Trophoblast cell (in vitro differentiated cells and primary cell): ENCODE data around the gene CCT6B.

Experiments used
- DNase-seq, 2 donors: peaks; one replicate each; pipeline ENCODE4 v3.0.0-alpha.2; 2016
- H2AFZ ChIP-seq: 2 replicates; pipeline ENCODE4 v1.6.1; 2013; ENCODE audit warnings: low read length, moderate library complexity, mild to moderate bottlenecking; ENCODE audit not compliant: insufficient read depth, poor library complexity
- H2AK5ac ChIP-seq: 2 replicates; pipeline ENCODE4 v1.6.1; 2013; ENCODE audit warnings: mild to moderate bottlenecking, low read length
- H2BK120ac ChIP-seq: 2 replicates; pipeline ENCODE4 v1.6.1; 2013; ENCODE audit warnings: low read length, mild to moderate bottlenecking, moderate library complexity; ENCODE audit not compliant: insufficient read depth, poor library complexity
- H2BK12ac ChIP-seq: 2 replicates; pipeline ENCODE4 v1.6.1; 2013; ENCODE audit warnings: mild to moderate bottlenecking, low read length, moderate library complexity
- H2BK5ac ChIP-seq: 2 replicates; pipeline ENCODE4 v1.6.1; 2013; ENCODE audit warnings: low read length, low read depth, moderate library complexity, mild to moderate bottlenecking; ENCODE audit not compliant: poor library complexity
- H3K14ac ChIP-seq: 2 replicates; pipeline ENCODE4 v1.6.1; 2013; ENCODE audit warnings: mild to moderate bottlenecking, low read length
- H3K18ac ChIP-seq: 2 replicates; pipeline ENCODE4 v1.6.1; 2013; ENCODE audit warnings: mild to moderate bottlenecking, low read length
- H3K23ac ChIP-seq: 2 replicates; pipeline ENCODE4 v1.6.1; 2013; ENCODE audit warnings: low read length
- H3K27ac ChIP-seq: 2 replicates; pipeline ENCODE4 v1.5.1; 2013; ENCODE audit warnings: low read depth, mild to moderate bottlenecking, inconsistent platforms, low read length, moderate library complexity
- H3K27me3 ChIP-seq: 2 replicates; pipeline ENCODE4 v1.6.1; 2013; ENCODE audit warnings: inconsistent platforms, mild to moderate bottlenecking, low read length, moderate library complexity; ENCODE audit not compliant: insufficient read depth
- H3K36me3 ChIP-seq, 2 experiments: 1 replicate in 1 of 2; 2 replicates in 1 of 2; pipeline ENCODE4 v1.6.1; 2013; ENCODE audit warnings: low read length in 2 of 2, mild to moderate bottlenecking in 2 of 2, moderate library complexity in 1 of 2; ENCODE audit not compliant: insufficient read depth in 2 of 2, control insufficient read depth in 1 of 2
- H3K4ac ChIP-seq: 2 replicates; pipeline ENCODE4 v1.6.1; 2013; ENCODE audit warnings: low read depth, mild to moderate bottlenecking, low read length, moderate library complexity
- H3K4me1 ChIP-seq, 2 experiments: 1 replicate in 1 of 2; 2 replicates in 1 of 2; pipeline ENCODE4 v1.6.1; 2013; ENCODE audit warnings: low read length in 2 of 2, mild to moderate bottlenecking in 2 of 2, moderate library complexity in 1 of 2; ENCODE audit not compliant: insufficient read depth in 2 of 2, control insufficient read depth in 1 of 2
- H3K4me2 ChIP-seq: 2 replicates; pipeline ENCODE4 v1.6.1; 2013; ENCODE audit warnings: inconsistent platforms, mild to moderate bottlenecking, low read length, moderate library complexity
- H3K4me3 ChIP-seq: 2 replicates; pipeline ENCODE4 v1.5.1; 2013; ENCODE audit warnings: mild to moderate bottlenecking, low read depth, low read length, inconsistent platforms
- H3K79me1 ChIP-seq: one replicate; pipeline ENCODE4 v1.6.1; 2013; ENCODE audit warnings: low read length
- H3K79me2 ChIP-seq: 2 replicates; pipeline ENCODE4 v1.6.1; 2013; ENCODE audit warnings: low read length, mild to moderate bottlenecking; ENCODE audit not compliant: control insufficient read depth, insufficient read depth, poor library complexity
- H3K9ac ChIP-seq: 2 replicates; pipeline ENCODE4 v1.6.1; 2013; ENCODE audit warnings: mild to moderate bottlenecking, low read length
- H3K9me3 ChIP-seq: 2 replicates; pipeline ENCODE4 v1.6.1; 2013; ENCODE audit warnings: low read depth, mild to moderate bottlenecking, control low read depth, inconsistent platforms, low read length; ENCODE audit not compliant: insufficient read depth
- H4K12ac ChIP-seq: 2 replicates; pipeline ENCODE4 v1.6.1; 2013; ENCODE audit warnings: low read depth, mild to moderate bottlenecking, low read length, moderate library complexity
- H4K8ac ChIP-seq: 2 replicates; pipeline ENCODE4 v1.6.1; 2013; ENCODE audit warnings: low read depth, mild to moderate bottlenecking, low read length, moderate library complexity
- H4K91ac ChIP-seq: one replicate; pipeline ENCODE4 v1.6.1; 2013; ENCODE audit warnings: low read depth, mild to moderate bottlenecking, low read length, moderate library complexity
- WGBS: extraction: QIAGEN DNeasy Blood & Tissue Kit; methylation state at CpG from one replicate; pipeline ENCODE4 v1.1.7; 2013; ENCODE audit warnings: missing lambda C conversion rate; ENCODE audit not compliant: insufficient read length, insufficient coverage; ENCODE audit errors: extremely low coverage; 5-methylcytosine and 5-hydroxymethylcytosine counted together

Gene CCT6B

GRCh38 chr17:34988644-34989043, 27.4 kb upstream of the CCT6B start:
- Histone ChIP-seq H3K79me2 (no peaks in the 10 kb centered on the region), H2BK12ac (no peak overlapping the region), H3K79me1 (no peaks in the 10 kb centered on the region), H3K36me3 (peaks cover 24 to 55% of the 10 kb centered on the region in 2 experiments), H3K4me2 (no peak overlapping the region), H3K27me3 (no peaks in the 10 kb centered on the region), H4K12ac (no peak overlapping the region), H2AFZ (no peak overlapping the region), H2BK5ac (no peak overlapping the region), H3K9me3 (no peaks in the 10 kb centered on the region), H3K14ac (no peak overlapping the region), H3K4me3 (no peak overlapping the region), H3K18ac (no peak overlapping the region), H3K4me1 (no peaks in the 10 kb centered on the region), H3K9ac (no peak overlapping the region), H3K23ac (no peak overlapping the region), H4K91ac (no peak overlapping the region), H3K27ac (no peak overlapping the region), H2BK120ac (no peak overlapping the region), H4K8ac (no peak overlapping the region), H2AK5ac (no peak overlapping the region), H3K4ac (no peak overlapping the region)
- no peak for DNase-seq
- no CpG with 5 or more reads among the region's 2 CpGs for WGBS

DNA sequence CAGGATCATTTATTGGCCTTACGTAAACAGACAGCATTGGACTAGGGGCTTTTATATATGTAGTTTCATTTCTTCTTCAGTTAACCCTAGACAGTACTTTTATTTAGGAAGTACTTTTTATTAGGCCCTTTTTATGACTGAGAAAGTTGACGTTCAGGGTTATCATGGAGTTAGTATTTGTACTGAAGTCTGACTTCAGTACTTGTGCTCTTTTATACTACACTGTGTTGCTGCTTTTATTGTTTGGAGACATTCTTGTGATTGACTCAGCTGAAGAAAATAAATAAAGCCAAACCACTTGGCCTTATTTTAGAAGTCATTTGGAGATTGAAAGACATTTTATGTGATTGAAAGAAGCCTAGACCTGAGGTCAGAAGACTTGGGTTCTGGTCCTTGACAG, 26.0 kb upstream of the CCT6B start:
- Histone ChIP-seq H2AFZ (no peak overlapping the region), H3K14ac (no peak overlapping the region), H3K4me3 (no peak overlapping the region), H2BK5ac (no peak overlapping the region), H3K4me2 (no peak overlapping the region), H3K79me2 (no peaks in the 10 kb centered on the region), H3K4ac (no peak overlapping the region), H2BK12ac (no peak overlapping the region), H4K8ac (no peak overlapping the region), H4K91ac (no peak overlapping the region), H3K4me1 (no peaks in the 10 kb centered on the region), H4K12ac (no peak overlapping the region), H3K36me3 (peaks cover 24 to 50% of the 10 kb centered on the region in 2 experiments), H3K9ac (no peak overlapping the region), H3K27ac (no peak overlapping the region), H3K18ac (no peak overlapping the region), H3K27me3 (no peaks in the 10 kb centered on the region), H3K79me1 (no peaks in the 10 kb centered on the region), H2BK120ac (no peak overlapping the region), H3K23ac (no peak overlapping the region), H2AK5ac (no peak overlapping the region), H3K9me3 (no peaks in the 10 kb centered on the region)
- WGBS = no CpG with 5 or more reads among the region's 2 CpGs
- no peak for DNase-seq

DNA sequence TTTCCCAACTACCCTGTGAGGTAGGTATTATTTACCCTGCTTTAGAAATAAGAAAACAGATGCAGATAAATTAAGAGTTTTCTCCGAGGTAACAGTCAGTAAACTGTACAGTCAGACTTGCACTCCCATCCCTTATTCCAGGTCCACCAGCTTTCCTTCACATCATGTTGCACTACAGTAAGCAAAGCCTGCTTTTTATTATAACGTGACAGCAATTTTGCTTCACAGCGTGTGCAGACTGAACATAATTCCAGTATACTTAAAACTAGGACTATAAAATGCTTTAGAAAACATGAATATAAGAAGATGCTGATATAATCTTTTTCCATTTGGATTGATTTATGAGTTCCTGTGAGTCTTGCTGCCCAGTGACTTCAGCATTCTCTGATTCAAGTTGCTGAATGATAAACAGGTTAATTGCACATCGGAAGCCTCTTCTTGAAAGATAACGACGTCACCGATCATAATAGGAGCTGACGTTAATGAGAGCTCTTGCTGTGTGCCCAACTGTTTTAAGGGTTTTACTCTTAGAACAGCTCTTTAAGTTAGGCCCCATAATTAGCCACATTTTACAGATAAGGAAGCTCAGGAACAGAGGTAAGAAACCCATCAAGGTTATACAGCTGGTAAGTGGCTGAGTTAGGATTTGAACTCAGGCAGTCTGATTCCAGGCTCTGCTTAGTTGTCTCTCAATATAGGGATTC, 20.4 kb upstream of the CCT6B start:
- Histone ChIP-seq H3K18ac (no peak overlapping the region), H3K79me1 (peaks cover 5% of the 10 kb centered on the region), H2BK120ac (no peak overlapping the region), H3K9ac (peak overlapping the region; percentile 99), H3K14ac (no peak overlapping the region), H4K8ac (no peak overlapping the region), H3K27ac (peak overlapping the region; percentile 88), H3K79me2 (peaks cover 4% of the 10 kb centered on the region), H3K4me2 (peak overlapping the region; percentile 72), H2AFZ (no peak overlapping the region), H2BK12ac (no peak overlapping the region), H2BK5ac (no peak overlapping the region), H3K9me3 (no peaks in the 10 kb centered on the region), H3K4me3 (no peak overlapping the region), H3K27me3 (no peaks in the 10 kb centered on the region), H2AK5ac (no peak overlapping the region), H3K4me1 (no peaks in the 10 kb centered on the region), H3K23ac (no peak overlapping the region), H4K91ac (no peak overlapping the region), H3K36me3 (peaks cover 4 to 14% of the 10 kb centered on the region in 2 experiments), H3K4ac (no peak overlapping the region), H4K12ac (no peak overlapping the region)
- WGBS = no CpG with 5 or more reads among the region's 8 CpGs
- no peak for DNase-seq

GRCh38 chr17:34980681-34981537, 19.6 kb upstream of the CCT6B start:
- peaks cover 4% of the 10 kb centered on the region for H3K79me2 ChIP-seq
- no peaks in the 10 kb centered on the region for H3K27me3 ChIP-seq
- H2BK120ac ChIP-seq = peak overlapping the region; percentile 77
- peak overlapping the region; percentile 88 for H3K27ac ChIP-seq
- H2AK5ac ChIP-seq = no peak overlapping the region
- no peak overlapping the region for H3K23ac ChIP-seq
- H4K91ac ChIP-seq = peak overlapping the region; percentile 91
- H3K36me3 ChIP-seq = peaks cover 4 to 12% of the 10 kb centered on the region in 2 experiments
- no peak overlapping the region for H2BK12ac ChIP-seq
- H3K4me2 ChIP-seq = peak overlapping the region; percentile 72
- peak overlapping the region; percentile 99 for H3K9ac ChIP-seq
- peak overlapping the region; percentile 94 for H3K4me3 ChIP-seq
- H3K14ac ChIP-seq = peak overlapping the region; percentile 94
- peak overlapping the region; percentile 78 for H3K18ac ChIP-seq
- no CpG with 5 or more reads among the region's 69 CpGs for WGBS
- no peaks in the 10 kb centered on the region for H3K9me3 ChIP-seq
- peak overlapping the region; percentile 27 for H2AFZ ChIP-seq
- H4K8ac ChIP-seq = peak overlapping the region; percentile 97
- H2BK5ac ChIP-seq = peak overlapping the region; percentile 67
- DNase-seq = peak; percentile 40 to 60
- peak overlapping the region; percentile 82 for H4K12ac ChIP-seq
- H3K4me1 ChIP-seq = no peaks in the 10 kb centered on the region
- peaks cover 5% of the 10 kb centered on the region for H3K79me1 ChIP-seq
- peak overlapping the region; percentile 36 for H3K4ac ChIP-seq
